ENCODE data around the gene DNAJB1. TPM values are rescaled to one million over a fixed set of nuclear protein-coding genes. Genes with fewer than 3 reads are reported as not detected.

Gene DNAJB1
- total and polyA plus RNA-seq, 2 of the 13 experiments (the other 11 are each of a cell fraction or from before 2014, with no cell fraction given): 87.5 to 97.3 TPM

GRCh38 chr19:14519860-14520407 is 1.7 kb upstream of the DNAJB1 start (continued):
- TF ChIP-seq KIAA2018 (CRISPR knock-in tag; IDR thresholded peaks at IDR 0.05; ENCODE audit: borderline replicate concordance): no peak
- peak; percentile 57; the same call in 1 of the 2 replicates for TF ChIP-seq HMG20B (CRISPR knock-in tag; conservative IDR thresholded peaks at IDR 0.05)
- TF ChIP-seq ZNF513 (CRISPR knock-in tag; conservative IDR thresholded peaks at IDR 0.05): no peak
- TF ChIP-seq AGO2 (optimal IDR thresholded peaks at IDR 0.05; ENCODE audit: low read depth, low read length): no peak
- peak; percentile 75; the same call in 1 of the 2 replicates for TF ChIP-seq MEIS2 (CRISPR knock-in tag; IDR thresholded peaks at IDR 0.05)
- peak; percentile 59; the same call in 1 of the 2 replicates for TF ChIP-seq MIER3 (CRISPR knock-in tag; IDR thresholded peaks at IDR 0.05; ENCODE audit: borderline replicate concordance)
- no peak for TF ChIP-seq HNF1A (IDR thresholded peaks at IDR 0.05; ENCODE audit: low read depth)
- no peak for TF ChIP-seq HNF1A (CRISPR knock-in tag; IDR thresholded peaks at IDR 0.05; ENCODE audit: borderline replicate concordance)
